GM10266 (cell line): ENCODE results near the gene KRT14.

ENCODE experiments used
- DNase-seq: peaks from one replicate; pipeline ENCODE4 v3.0.0; 2012; ENCODE audit errors: extremely low spot score
- CTCF ChIP-seq: IDR thresholded peaks from 2 replicates; pipeline ENCODE4 v1.5.1; 2012; ENCODE audit warnings: mild to moderate bottlenecking, low read depth; ENCODE audit not compliant: control insufficient read depth, insufficient read depth; ENCODE audit errors: missing control alignments

Gene KRT14

GRCh38 chr17:41536741-41537613, 49.7 kb downstream of the KRT14 start:
- no peak for DNase-seq
- no peak for TF ChIP-seq CTCF

- no peak for DNase-seq
- no peak for TF ChIP-seq CTCF
Measured at GRCh38 chr17:41535764-41536481, 50.8 kb downstream of the KRT14 start.

- TF ChIP-seq CTCF = no peak
- DNase-seq = no peak
Measured at GRCh38 chr17:41534899-41535546, 51.7 kb downstream of the KRT14 start.

- DNase-seq = no peak
- no peak for TF ChIP-seq CTCF
Measured at GRCh38 chr17:41533613-41534012, 53.1 kb downstream of the KRT14 start.

- no peak for DNase-seq
- no peak for TF ChIP-seq CTCF
Measured at GRCh38 chr17:41532947-41533570, 53.6 kb downstream of the KRT14 start.
